NT2/D1 (cell line): ENCODE measurements around the gene NEK1.

Experiments
- SUZ12 ChIP-seq: IDR thresholded peaks from 2 replicates; pipeline ENCODE4 v1.6.1; 2011; ENCODE audit not compliant: insufficient read length, insufficient read depth; ENCODE audit errors: extremely low read depth
- YY1 ChIP-seq: IDR thresholded peaks from 2 replicates; pipeline ENCODE4 v1.6.1; 2011; ENCODE audit not compliant: insufficient read length, insufficient read depth
- ZNF274 ChIP-seq: IDR thresholded peaks from 2 replicates; pipeline ENCODE4 v1.6.1; 2011; ENCODE audit warnings: mild to moderate bottlenecking, low read depth, low read length

GRCh38 chr4:169604131-169604900 is 8.1 kb downstream of the NEK1 start:
- no peak for TF ChIP-seq ZNF274
- no peak for TF ChIP-seq YY1
- TF ChIP-seq SUZ12, result no peak
